HG03575 (cell line): ENCODE data around the gene GTF3C1.
"Not testable (repeated sequence)": the region's sequence is repeated elsewhere in the genome, so short reads cannot be mapped to it uniquely, and the experiment has no call there.

Source experiments
- ATAC-seq: cut with Tn5 transposase; IDR thresholded peaks from one replicate; pipeline ENCODE4 v1.9.1; 2021; ENCODE audit not compliant: unreplicated experiment, insufficient number of reproducible peaks, low FRiP score; ENCODE audit errors: extremely low read depth

Gene GTF3C1

GRCh38 chr16:27549746-27550581 lies at the start of gene GTF3C1, which contains the start of gene KATNIP:
TSS of gene GTF3C1 (minus strand) at chr16:27549913. CDS start at chr16:27549890, 23 bp downstream.
TSS of gene KATNIP (plus strand) at chr16:27550144. CDS start at chr16:27550171, 27 bp downstream.
- peak; percentile 91 for ATAC-seq

GRCh38 chr16:27598931-27599565 lies 49.3 kb upstream of the GTF3C1 start:
- no peak for ATAC-seq

- ATAC-seq, result no peak
Observed at GRCh38 chr16:27598220-27598619, 48.5 kb upstream of the GTF3C1 start.

GRCh38 chr16:27597361-27597760 lies 47.6 kb upstream of the GTF3C1 start:
- no peak for ATAC-seq

GRCh38 chr16:27596411-27596810 lies 46.7 kb upstream of the GTF3C1 start:
- no peak for ATAC-seq

GRCh38 chr16:27595993-27596392 lies 46.3 kb upstream of the GTF3C1 start:
- ATAC-seq, result no peak

GRCh38 chr16:27595475-27595874 lies 45.8 kb upstream of the GTF3C1 start:
- ATAC-seq, result no peak

- no peak for ATAC-seq
Observed at GRCh38 chr16:27591837-27592236, 42.1 kb upstream of the GTF3C1 start.

- no peak for ATAC-seq
Observed at GRCh38 chr16:27588057-27588456, 38.3 kb upstream of the GTF3C1 start.

- ATAC-seq, result no peak
Observed at GRCh38 chr16:27586711-27587110, 37.0 kb upstream of the GTF3C1 start.

GRCh38 chr16:27585200-27585599 lies 35.5 kb upstream of the GTF3C1 start:
- no peak for ATAC-seq

GRCh38 chr16:27583634-27584033 lies 33.9 kb upstream of the GTF3C1 start:
- ATAC-seq, result no peak

- ATAC-seq, result no peak
Observed at GRCh38 chr16:27582883-27583282, 33.2 kb upstream of the GTF3C1 start.

- no peak for ATAC-seq
Observed at GRCh38 chr16:27579087-27579980, 29.6 kb upstream of the GTF3C1 start.

GRCh38 chr16:27576729-27577128 lies 27.0 kb upstream of the GTF3C1 start:
- no peak for ATAC-seq

GRCh38 chr16:27572711-27573110 lies 23.0 kb upstream of the GTF3C1 start:
- no peak for ATAC-seq

GRCh38 chr16:27571433-27572326 lies 22.0 kb upstream of the GTF3C1 start:
- no peak for ATAC-seq

GRCh38 chr16:27570986-27571385 lies 21.3 kb upstream of the GTF3C1 start:
- ATAC-seq, result not testable (repeated sequence)
